Breast epithelium (tissue), 3 donors: ENCODE results near the gene PRKN.

Source experiments
- POLR2A ChIP-seq: fragments of 450-650 bp; IDR thresholded peaks from one replicate; pipeline ENCODE4 v1.6.1; 2016; ENCODE audit warnings: antibody characterized with exemption, mild to moderate bottlenecking, moderate library complexity
- TF ChIP-seq, protein P1 (sequence below), 3 donors: fragments of 450-650 bp; IDR thresholded peaks; one replicate each; pipeline ENCODE4 v1.5.1; 2016 to 2017; ENCODE audit warnings: antibody characterized with exemption in 3 of 3, mild to moderate bottlenecking in 3 of 3, moderate library complexity in 3 of 3

GRCh38 chr6:162674452-162674851 lies 53.1 kb downstream of the PRKN start:
- TF ChIP-seq POLR2A: no peak
- TF ChIP-seq, protein P1, sequence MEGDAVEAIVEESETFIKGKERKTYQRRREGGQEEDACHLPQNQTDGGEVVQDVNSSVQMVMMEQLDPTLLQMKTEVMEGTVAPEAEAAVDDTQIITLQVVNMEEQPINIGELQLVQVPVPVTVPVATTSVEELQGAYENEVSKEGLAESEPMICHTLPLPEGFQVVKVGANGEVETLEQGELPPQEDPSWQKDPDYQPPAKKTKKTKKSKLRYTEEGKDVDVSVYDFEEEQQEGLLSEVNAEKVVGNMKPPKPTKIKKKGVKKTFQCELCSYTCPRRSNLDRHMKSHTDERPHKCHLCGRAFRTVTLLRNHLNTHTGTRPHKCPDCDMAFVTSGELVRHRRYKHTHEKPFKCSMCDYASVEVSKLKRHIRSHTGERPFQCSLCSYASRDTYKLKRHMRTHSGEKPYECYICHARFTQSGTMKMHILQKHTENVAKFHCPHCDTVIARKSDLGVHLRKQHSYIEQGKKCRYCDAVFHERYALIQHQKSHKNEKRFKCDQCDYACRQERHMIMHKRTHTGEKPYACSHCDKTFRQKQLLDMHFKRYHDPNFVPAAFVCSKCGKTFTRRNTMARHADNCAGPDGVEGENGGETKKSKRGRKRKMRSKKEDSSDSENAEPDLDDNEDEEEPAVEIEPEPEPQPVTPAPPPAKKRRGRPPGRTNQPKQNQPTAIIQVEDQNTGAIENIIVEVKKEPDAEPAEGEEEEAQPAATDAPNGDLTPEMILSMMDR (IDR thresholded peaks at IDR 0.05): no peak
